KBM-7 (cell line): ENCODE data around the gene MPPED1.

Experiments
- DNase-seq: peaks from one replicate; pipeline ENCODE4 v3.0.0-alpha.2; 2015
- in situ Hi-C: fragments of 300-500 bp; cut with MboI; formaldehyde crosslinking; loops from 2 replicates; pipeline ENCODE4 v1.14.3; 2020; ENCODE audit warnings: low sequenced_read_pairs, low pct_unique_long_range_greater_than_20kb, mixed read lengths

The MPPED1 gene

DNA sequence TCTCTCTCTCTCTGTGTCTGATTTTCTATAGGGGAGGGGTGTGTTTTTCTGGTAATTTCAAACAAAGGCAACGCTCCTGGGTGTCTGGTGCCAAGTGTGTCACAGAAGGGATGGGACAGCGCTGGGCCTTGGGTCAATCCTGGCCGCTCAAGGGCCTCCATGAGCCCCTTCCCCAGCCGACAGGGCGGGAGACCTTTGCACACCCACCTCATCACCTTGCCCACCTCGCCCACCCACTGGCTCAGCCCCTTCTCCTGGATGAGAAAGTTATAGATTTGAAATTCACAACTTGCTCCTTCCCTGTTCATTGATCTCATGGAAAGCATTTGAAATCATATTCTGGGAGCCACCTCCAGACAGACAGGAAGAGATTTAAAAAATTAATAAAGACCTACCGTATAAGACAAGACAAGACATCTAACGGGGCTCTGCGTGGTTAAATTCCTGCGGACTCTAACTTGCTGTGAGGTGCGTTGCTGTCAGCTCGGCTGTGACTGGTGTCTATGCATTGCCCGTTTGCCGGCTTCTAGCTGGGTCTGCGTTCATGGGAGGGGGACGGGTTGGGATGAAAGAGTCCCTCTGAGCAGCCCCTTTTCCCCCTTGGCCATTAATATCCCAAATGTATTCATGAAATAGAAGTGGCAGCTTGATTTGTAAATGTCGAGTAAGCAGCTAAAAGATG is 27.0 kb downstream of the MPPED1 start:
- in situ Hi-C loops, result no loop called here
- no peak for DNase-seq

DNA sequence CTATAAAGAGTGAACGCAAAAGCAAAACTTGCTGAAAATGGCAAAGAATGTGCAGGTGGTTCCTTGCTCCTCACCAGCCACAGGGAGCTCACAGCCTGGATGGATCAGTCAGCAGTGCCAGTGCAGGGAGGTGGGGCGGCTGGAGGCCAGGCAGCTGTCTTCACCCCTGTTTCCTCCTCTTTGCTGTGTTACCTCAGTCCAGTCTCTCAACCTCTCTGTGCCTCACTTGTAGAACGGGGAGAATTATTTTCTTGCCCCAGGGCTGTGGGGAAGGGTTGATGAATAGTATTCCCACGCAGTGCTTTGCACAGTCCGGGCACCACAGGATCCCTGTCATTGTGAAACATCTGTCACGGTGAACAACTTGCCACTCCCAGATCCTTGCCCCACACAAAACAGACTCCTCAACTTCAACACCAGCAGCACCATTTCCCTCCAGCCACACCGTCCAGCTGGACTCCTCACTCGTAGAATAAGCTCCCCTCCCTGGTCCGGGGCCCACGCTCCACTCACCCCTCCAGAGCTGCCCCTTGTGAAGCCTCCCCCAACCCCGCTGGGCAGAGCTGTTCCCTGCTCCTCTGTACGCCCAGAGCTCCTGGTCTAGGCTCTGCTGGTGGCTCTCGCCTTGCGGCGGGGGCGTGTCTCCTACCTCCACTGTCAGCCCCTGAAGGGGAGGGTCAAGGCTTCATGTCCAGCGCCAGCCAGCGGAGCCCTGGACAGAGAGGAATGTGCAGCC is 27.7 kb downstream of the MPPED1 start:
- in situ Hi-C loops, result no loop called here
- no peak for DNase-seq

DNA sequence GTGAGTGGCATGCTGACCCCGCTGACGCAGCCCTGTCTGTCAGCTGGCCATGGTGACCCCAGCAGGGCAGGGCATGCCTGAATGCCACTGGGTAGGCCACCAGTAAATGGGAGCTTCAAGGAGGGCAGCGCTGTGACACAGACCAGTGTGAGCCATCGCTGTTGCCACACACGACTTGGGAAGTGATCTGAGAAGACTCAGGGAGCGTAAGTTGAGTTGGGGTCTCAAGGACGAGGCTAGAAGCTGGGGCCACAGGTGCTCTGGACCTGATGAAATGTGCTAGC is 28.2 kb downstream of the MPPED1 start:
- no peak for DNase-seq
- in situ Hi-C loops, result no loop called here

DNA sequence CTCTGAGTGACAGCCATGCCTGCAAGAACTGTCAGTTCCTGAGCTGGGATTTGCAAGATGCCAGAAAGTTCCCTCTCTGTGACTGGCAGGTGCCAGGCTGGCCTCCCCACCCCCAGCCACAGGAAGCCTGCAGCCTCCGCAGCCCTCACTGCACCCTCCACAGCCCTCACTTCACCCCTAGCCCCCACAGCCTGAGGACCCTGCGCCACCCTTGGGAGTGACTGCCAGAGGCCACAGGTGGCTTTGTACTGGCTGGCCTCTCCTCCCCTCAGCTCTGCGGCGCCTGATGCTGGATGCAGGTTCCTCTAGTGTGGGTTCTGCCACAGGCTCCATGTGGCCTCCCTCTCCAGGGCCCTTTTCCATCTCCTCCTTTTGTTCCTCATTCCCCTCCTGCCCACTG is 28.7 kb downstream of the MPPED1 start:
- in situ Hi-C loops, result no loop called here
- DNase-seq, result no peak

DNA sequence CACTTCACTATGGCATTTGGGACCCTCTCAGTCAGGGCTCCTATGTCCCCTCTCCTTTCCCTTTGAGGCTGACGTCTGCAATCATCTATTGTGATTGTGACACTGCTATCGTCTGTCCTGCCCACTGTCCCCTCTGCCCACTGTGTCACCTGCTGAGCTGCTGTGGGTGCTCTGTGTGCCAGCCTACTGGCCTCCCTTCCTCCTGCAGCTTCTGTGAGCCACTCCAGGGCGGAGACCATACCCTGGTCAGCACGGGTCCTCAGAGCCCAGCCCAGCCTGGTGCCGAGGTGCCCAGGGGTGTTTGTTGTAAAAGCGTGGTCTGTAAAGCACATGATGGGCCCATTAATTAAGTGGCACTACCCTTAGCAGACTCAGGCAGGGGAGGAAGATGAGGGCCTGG is 29.4 kb downstream of the MPPED1 start:
- no peak for DNase-seq
- in situ Hi-C loops, result no loop called here

DNA sequence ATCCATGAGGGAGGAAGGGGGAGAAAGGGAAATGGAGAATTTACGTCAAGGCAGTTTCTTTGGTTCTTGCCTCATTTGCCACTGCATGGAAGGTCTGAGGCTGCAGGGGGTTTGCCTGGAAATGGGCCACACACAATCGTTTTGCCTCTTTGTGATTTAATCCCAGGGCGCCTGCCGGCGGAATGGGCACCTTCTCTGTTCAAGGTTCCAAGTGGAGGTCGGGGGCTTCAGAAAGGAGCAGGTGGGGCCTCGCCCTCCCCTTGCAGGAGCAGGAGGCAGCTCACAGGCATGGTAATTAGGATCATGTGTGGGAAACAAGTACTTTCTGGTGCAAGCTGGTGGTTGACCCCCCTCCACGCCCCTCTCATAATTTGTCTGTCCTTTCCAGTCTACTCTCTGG is 29.9 kb downstream of the MPPED1 start:
- in situ Hi-C loops, result no loop called here
- no peak for DNase-seq

DNA sequence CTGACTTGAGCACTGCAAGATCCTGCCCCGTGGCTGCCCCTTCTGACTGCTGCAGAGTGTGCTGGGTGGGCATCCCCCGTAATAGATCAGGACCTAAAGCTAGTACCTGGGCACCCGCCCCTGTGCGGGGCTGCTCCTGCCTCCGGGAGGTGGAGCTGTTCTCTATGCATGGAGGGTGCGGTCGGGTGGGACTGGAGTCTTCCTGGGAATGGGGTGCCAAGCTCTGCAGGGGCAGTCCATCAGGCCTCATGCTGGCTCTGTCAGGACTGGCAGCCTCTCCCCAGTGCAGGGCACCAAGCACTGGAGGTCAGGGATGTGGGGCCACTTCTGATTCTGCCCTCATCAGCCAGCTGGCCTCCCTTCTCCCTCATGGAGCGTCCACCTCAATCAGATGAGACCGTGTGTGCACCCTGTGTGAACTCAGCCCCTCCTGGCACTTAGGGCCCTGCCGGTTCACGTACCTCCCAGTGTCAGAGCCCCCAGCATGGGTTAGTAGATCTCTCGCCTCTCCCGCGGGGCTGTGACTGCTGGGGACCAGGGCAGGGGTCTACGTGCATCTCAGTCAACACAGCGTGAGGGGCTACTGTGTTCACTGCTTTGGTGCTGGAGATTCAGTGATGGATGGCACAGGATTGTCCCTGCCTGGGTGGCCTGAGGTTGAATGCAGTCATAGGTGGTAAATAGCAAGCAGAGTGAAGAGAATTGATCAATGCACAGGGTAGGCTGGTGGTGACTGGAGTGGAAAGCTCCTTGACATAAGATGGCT is 30.8 kb downstream of the MPPED1 start:
- in situ Hi-C loops, result no loop called here
- DNase-seq, result no peak

DNA sequence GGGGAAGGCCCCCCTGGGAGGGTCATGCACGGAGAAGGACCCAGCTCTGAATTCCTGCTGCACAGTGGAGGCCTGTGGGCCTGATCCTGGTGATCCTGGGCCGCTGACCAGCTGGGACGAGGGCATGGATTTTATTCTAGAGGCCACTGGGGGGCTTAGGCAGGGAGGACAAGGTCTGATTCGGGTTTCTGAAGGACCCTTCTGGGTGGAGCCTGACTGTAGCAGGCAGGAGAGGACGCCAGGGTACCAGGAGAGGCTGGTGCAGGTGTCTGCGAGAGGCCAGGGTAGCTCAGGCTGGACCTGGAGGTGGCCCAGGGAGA is 31.3 kb downstream of the MPPED1 start:
- DNase-seq, result no peak
- in situ Hi-C loops, result no loop called here

DNA sequence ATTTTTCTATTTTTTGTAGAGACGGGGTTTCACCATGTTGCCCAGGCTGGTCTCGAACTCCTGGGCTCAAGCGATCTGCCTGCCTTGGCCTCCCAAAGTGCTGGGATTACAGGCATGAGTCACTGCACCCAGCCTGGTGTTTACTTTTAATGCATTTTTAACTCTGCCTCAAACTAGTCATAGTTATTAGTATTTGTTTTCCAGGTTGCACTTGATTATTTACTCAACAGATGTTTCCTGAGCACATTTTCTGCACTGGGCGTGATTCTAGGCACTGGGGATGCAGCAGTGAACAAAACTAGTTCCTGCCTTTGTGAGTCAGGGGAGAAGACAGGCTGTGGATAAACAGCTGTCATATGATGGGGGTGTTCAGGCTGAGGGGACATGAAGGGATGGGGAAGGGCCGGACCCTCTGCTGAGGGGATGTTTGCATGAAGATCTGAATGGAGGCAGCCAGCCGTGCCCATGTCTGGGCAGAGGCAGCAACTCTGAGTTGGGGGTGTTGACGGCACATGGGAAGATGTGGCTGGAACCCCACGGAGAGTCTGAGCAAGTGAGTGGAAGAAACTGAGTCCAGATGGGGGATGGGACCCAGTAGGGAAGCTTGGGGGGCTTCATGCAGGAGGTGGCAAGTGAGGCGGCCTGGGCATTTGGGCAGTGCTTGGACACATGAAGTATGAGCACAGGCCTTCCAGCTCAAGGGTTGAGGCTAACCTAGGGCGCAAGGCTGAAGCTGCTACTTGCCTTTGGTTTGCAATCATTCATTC is 34.4 kb downstream of the MPPED1 start:
- in situ Hi-C loops, result no loop called here
- DNase-seq, result no peak

DNA sequence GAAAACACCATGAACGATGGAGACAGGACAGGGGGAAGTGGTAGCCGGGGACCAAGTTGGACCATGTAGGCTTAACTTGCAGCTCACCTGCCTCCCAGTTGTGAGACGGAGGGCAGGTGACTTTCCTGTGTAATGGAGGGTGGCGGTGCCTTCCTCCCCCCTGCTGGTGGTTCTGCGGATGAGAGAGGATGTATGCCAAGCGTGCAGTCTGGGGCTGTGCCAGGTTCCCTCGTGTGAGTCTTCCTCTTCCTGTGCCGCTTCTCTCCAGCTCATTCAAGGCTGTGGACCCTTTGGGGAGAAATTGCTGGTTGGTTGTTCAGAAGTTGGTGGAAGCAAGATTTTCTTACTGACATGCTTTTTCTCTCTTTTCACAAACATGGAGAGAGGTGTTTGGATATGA is 35.1 kb downstream of the MPPED1 start:
- in situ Hi-C loops, result no loop called here
- DNase-seq, result no peak

DNA sequence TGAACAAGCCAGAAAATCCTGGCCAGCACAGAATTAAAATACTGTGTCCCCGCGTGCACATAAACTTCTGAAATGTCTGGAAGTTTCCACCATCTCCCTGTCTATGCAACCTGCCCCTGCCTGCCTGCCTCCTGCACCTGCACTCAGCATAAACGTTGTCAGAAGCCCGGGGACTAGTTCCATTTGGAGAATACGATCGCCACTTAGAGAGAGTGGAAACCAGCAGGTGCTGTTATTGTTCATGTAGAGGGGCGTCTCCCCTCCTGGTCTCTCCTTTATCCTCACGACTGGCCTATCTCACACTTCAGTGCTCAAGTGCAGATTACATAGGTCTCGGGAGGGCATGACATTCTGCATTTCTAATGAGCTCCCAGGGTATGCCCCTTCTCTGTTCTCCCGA is 35.6 kb downstream of the MPPED1 start:
- in situ Hi-C loops, result no loop called here
- DNase-seq, result no peak

DNA sequence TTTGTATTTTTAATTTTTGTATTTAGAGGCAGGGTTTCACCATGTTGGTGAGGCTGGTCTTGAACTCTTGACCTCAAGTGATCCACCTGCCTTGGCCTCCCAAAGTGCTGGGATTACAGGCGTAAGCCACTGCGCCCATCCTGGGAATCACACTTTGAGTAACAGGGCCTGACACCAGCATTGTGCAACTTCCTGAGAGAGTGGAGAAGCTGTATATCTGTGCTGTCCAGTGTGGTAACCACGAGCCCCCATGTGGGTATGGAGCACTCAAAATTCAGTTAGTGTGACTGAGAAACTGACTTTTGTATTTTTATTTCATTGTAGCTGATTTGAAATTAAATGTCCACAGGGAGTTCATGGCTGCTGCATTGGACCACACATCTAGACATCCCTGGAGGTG is 36.2 kb downstream of the MPPED1 start:
- DNase-seq, result no peak

DNA sequence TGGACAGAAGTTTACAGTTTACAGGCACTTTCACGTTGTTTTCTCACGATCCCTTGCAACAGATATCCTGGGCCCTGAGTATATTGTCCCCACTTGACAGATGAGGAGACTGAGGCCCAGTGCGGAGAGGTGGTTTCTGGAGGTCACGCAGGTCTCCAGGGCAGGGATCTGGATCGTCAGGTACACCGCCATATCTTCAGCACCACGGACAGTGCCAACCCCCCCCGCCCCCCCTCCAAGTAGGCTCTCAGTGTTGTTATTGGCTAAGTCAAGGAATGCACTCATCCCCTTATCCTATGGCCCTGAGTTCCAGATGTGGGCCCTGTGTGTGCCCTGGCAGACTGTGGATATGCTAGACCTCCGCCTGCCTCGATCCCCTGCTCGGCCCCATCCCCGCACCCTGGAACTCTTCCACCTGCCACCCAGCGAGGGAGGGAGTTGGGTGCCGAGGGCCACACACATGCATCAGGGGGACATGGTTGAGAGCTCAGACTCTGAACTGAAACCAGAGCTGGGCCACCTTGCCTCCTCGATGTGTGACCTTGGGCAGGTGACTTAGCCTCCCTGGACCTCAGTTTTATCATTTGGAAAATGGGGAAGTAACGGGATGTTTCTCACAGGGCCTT is 37.5 kb downstream of the MPPED1 start:
- in situ Hi-C loops, result no loop called here
- DNase-seq, result no peak

More for the DNA sequence above, 36.2 kb downstream of the MPPED1 start:
- in situ Hi-C loops, result no loop called here

DNA sequence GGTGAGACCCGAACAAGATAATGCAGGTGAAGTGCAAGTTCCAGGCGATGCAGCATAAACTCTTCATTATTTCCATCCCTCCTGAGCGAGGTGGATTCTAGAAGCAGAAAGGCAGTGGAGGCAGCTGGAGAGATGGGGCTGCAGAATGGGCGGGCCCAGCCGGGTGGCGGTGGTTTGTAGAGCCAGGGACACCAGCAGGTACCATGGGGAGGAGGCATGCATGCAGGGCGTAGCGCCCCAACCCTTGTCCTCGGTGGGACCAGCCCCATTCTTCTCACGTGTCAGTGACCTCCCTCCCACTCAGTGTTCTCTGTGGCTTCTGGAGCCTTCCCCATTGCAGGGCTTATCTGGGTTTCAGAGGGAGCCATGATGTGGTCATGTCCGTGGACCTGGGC is 38.0 kb downstream of the MPPED1 start:
- DNase-seq, result no peak
- in situ Hi-C loops, result no loop called here

DNA sequence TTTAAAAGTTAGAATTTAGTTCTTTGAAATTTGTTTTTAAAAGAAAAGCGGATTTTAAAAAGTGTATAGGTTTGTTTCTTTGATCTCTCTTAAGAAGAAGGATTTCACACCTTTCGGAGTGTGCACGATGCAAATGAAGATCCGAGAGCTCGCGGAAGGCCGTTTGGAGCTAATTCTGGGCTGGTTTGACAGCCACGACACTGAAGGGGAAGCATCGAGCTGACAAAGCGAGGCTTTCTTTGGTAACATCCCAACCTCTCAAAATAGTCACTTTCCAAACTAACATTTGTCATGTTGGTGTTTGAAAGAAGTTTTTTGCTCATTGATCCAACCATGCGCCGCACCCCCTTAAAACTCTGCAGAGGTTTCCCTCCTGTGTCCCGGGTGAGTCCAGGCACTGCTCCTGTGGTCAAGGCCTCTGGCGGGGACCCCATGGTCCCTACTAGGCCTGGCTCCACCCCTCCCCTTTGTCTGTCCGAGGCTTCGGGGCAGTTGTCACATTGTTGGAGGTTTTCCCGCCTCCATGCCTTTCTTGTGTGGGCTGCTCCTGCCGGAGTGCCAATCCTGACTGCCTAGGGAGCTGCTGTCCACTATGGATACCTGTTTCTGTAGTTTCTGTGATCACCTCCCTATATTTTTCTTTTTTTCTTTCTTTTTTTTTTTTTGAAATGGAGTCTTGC is 39.7 kb downstream of the MPPED1 start:
- in situ Hi-C loops, result no loop called here
- no peak for DNase-seq

DNA sequence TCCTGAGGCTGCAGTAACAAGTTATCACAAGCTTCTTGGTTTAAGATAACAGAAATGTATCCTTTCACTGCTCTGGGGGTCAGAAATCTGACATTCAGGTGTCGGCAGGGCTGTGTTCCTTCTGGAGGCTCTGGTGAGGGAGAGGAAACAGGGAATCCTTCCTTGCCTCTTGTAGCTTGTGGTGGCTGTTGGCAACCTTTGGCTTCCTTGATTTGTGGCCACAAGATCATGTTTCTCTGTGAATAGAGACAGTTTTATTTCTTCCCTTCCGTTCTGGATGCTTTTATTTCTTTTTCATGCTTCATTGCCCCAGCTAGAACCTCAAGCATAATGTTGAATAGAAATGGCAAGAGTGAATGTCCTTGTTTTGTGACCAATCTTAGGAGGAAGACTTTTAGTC is 44.0 kb downstream of the MPPED1 start:
- DNase-seq, result no peak
- in situ Hi-C loops, result no loop called here

DNA sequence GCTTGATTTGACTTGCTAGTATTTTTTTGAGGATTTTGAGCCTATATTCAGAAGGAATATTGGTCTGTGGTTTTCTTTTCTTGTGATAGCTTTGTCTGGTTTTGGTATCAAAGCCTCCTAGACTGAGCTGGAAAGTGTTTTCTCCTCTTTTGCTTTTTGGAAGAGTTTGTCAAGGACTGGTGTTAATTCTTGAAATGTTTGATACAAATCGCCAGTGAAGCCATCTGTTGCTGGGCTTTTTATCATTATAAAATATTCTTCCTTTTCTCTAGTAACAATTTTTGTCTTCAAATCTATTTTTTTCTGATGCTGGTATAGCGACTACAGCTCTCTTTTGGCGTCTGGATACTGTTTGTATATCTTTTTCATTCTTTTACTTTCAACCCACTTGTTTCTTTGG is 45.2 kb downstream of the MPPED1 start:
- no peak for DNase-seq
- in situ Hi-C loops, result no loop called here

DNA sequence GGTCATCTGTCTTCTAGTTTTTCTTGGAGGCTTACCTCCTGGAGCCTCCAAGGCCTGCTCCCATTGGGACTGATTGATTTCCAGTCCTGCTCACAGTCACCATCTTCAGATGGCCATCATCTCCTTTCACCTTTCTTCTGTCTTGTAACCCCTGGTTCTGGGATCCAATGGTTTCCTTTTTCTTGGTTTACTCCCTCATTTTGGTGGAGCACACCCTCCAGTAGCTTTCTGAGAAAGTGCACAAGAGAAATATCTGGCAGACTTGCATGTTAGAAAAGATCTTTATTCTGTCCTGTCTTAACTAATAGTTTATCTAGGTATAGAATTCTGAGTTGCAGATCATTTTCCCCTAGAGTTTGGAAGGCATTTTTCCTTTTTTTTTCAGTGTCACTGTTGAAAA is 50.9 kb downstream of the MPPED1 start:
- DNase-seq, result no peak

DNA sequence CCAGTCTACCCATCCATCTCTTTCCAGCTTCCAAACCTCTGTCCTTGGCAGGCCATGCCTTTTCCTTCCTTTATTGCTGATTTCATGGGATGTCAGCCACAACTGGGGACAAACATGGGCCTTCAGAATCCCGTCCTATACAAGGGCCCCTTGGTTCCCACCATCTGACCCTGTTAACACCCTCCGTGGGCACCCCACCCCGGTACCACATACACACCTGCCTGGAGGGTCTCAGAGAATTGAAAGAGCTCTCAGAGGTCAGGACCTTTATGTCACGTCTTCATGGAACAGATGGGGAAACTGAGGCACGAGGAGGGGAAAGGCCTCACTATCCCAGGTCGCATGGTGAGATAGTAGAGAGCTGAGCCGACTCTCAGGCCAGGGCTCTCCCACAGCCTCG is 53.0 kb downstream of the MPPED1 start:
- no peak for DNase-seq
- in situ Hi-C loops, result no loop called here

More for the DNA sequence above, 50.9 kb downstream of the MPPED1 start:
- in situ Hi-C loops, result no loop called here
